GM18909 (cell line): Measurements from ENCODE around the gene CCL16.
"Not testable (repeated sequence)": the region's sequence is repeated elsewhere in the genome, so short reads cannot be mapped to it uniquely, and the experiment has no call there.

ENCODE experiments used
- ATAC-seq: cut with Tn5 transposase; IDR thresholded peaks from one replicate; pipeline ENCODE4 v1.9.1; 2021; ENCODE audit warnings: mild to moderate bottlenecking; ENCODE audit not compliant: unreplicated experiment, poor library complexity

CCL16 gene

GRCh38 chr17:35981246-35981645, at the start of gene CCL16:
Gene CCL16, minus strand, starts transcription at chr17:35981497. Its CDS starts 77 bp downstream, at chr17:35981420.
- ATAC-seq = no peak

GRCh38 chr17:36030956-36031355, 49.7 kb upstream of the CCL16 start:
- no peak for ATAC-seq

DNA sequence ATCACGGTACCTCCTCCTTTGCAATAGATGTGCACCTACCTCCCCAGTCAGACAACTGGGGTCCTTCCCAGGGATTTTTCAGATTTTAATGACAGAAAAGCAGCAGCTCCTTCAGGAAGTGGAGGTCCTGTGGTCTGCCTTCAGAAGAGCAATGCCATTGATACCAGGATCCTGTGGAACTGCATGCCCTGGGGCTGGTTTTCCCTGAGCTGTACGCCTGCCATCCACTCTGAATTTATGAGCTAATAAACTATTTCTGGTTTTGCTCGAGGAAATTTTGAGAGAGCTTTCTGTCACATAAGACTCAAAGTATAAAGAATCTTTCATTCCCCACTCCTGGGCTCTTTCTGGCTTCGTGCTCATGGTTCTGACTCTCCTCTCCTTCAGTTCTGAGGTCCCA, 46.5 kb upstream of the CCL16 start:
- no peak for ATAC-seq

- ATAC-seq = no peak
Observed at GRCh38 chr17:36024106-36024869, 43.0 kb upstream of the CCL16 start.

DNA sequence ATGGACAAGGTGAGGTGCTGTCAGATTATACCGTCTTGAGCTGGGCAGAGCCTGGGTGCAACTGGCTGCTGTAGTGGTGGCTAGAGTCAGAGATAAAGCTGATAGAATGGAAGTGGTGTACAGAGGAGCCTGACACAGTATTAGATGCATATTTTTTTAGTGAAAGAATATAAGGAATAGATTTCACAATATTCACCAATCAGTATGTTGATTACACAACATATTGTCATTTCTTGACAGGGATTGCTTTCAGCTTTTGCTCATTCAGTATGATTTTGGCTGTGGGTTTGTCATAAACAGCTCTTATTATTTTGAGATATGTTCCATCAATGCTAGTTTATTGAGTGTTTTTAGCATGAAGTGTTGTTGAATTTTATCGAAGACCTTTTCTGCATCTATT, 38.1 kb upstream of the CCL16 start:
- ATAC-seq = no peak

DNA sequence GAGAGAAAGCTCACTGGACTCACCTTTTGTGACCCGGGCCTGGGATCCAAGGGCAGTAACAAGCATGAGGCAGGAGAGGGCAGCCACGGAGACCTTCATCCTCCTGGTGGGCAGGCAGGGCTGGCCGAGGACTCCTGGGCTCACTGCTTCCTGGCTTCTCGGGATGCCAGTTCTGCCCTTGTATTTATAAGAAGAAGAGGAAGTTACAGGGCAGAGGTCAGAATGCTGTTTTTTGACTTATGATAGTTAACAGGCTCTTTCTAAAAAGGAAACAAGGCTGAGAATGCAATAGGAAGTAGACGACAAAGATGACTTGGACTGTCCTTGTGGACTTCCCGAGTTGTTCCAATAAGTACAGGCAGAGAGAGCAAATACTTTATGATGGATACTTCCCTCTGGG, 36.5 kb upstream of the CCL16 start, which contains the start of gene CCL23:
Gene CCL23, minus strand, starts transcription at position 174 of the 400 bp plus-strand sequence. Its CDS starts 75 bp downstream, at position 99.
- ATAC-seq = no peak

- ATAC-seq = no peak
Observed at GRCh38 chr17:36016555-36016954, 35.3 kb upstream of the CCL16 start.

GRCh38 chr17:36015895-36016294, 34.6 kb upstream of the CCL16 start:
- not testable (repeated sequence) for ATAC-seq

DNA sequence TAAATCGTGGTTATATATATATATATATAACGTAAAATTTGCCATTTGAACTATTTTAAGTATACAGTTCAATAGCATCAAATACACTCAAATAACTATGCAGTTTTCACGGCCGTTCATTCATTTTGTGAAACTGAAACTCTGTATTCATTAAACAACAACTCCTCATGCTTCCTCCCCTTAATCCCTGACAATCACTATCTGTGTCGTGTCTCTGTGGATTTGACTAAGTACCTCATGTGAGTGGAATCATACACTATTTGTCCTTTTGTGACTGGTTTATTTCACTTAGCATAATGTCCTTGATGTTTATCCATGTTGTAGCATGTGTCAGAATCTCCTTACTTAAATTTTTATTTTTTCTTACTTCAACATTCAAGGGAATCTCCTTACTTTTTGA, 33.6 kb upstream of the CCL16 start:
- ATAC-seq = no peak

DNA sequence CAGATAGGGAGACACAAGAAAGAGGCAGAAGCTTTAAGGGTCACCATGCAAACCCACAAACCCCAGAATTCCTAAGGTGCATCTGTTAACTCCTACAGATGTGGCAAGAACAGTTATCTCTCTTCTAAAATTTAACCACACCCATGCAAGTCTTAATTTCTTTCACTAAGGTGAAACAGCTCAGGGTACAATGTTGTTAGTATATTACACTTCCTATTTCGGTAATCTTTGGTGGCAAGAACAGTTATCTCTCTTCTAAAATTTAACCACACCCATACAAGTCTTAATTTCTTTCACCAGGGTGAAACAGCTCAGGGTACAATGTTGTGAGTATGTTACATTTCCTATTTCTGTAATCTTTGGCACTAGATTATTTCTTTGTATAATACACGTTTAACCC, 29.9 kb upstream of the CCL16 start:
- no peak for ATAC-seq

DNA sequence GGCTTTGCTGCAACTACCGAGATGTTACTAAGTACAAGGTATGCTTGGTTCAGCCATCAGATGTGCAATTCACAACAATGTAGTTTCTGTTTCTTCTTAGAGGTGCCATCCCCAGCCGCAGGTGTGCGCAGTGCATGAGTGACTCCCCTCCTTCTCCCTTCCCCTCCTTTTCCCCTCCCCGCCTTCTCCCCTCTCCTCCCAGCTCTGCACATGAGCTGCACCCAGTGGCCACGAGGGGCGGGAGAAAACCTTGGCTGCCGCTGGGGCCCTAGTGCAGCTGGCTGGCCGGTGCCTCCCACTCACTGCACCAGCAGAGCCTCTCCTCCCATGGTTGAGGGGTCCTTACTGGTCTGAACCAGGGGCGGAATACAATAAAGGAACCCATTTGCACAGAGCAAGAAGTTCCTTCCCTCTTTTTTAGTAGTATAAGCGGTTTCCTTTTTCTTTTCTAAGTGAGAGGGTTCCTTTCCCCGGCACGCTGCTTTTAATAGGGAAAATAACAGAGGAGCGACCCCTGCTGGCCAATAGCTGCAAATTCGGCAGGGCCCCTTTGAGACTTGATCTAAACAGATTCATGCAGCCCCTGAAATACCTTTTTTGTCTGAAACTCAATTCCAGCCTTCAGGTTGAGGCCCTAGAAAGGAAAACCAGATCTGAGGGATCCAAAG, 27.8 kb upstream of the CCL16 start:
- no peak for ATAC-seq

DNA sequence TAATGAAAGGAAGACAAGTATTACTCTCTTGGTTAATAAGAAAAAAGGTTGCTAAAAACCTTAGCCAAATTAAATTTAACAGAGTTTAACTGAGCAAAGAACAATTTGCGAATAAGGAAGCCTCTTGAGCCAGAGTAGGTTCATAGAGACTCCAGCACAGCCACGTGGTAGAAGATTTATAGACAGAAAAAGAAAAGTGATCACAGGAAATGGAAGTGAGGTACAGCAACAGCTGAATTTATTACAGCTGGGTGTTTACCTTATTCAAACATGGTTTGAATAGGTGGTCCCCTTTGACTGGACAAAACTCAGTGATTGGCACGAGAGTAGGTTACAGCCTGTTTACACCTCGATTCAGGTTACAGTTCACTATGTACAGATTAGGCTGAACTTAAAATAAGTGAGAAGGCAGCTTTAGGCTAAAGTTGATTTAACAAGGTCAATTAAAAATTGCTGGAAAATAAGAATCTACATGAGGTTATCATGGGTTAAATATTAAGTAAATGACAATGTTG, 23.4 kb upstream of the CCL16 start:
- ATAC-seq = no peak

GRCh38 chr17:36002631-36003030, 21.3 kb upstream of the CCL16 start:
- ATAC-seq = no peak

DNA sequence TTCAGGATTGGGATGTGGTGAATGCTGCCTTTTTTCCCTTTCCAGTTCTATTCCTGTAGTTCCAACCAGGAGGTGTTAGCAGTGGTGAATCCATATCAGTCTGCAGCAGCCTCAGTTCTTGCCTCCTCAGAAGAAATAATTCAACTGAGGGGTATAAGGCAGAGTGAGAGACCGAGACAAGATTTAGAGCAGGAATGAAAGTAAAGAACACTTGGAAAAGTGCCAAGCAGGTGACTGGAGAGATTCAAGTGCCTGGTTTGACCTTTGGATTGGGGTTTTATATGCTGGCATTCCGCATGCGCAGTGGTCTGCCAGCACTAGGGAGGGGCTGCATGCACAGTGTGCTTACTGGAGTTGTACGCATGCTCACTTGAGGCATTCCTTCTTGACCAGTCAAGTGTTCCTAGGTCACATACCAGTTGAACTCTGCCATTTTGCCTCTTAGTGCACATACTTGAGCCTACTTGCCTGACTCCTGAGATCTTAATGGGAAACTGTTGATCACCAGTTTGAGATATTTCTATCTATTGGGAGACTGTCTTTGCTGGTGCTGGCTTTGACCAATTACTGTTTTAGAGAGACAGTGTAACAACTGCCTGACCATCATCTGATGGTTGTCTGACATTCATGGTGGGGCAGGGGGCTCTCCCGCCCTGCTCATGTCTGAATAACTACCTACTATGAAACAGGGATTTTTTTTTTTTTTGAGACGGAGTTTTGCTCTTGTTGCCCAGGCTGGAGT, 20.7 kb upstream of the CCL16 start:
- no peak for ATAC-seq

DNA sequence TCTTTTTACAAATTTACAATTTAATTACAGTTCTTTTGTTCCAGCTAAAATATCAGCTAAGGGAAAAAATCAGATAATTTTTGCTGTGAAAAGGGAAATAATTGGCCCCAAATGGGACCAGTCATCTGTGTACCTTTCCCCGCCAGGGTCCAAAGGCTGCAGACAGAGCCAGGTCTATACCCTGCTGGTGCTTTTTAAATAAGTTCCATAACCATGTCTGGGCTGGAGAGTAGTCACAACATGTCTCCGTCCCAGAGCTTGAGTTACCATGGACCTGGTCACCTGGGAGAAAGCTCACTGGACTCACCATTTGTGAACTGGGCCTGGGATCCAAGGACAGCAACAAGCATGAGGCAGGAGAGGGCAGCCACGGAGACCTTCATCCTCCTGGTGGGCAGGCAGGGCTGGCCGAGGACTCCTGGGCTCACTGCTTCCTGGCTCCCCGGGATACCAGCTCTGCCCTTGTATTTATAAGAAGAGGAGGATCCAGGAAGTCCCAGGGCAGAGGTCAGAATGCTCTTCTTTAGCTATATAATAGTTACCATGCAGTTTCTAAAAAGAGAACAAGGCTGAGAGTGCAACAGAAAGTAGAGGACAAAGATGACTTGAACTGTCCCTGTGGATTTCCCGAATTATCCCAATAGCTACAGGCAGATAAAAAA, 19.9 kb upstream of the CCL16 start, which contains the start of gene CCL15:
Gene CCL15, minus strand, starts transcription at position 444 of the 662 bp plus-strand sequence. Its CDS starts 61 bp downstream, at position 383.
- ATAC-seq = no peak

GRCh38 chr17:36000732-36001109, 19.4 kb upstream of the CCL16 start:
- ATAC-seq = no peak

- no peak for ATAC-seq
Observed at GRCh38 chr17:35998756-35999155, 17.5 kb upstream of the CCL16 start.

GRCh38 chr17:35998018-35998545, 16.8 kb upstream of the CCL16 start:
- ATAC-seq = no peak

DNA sequence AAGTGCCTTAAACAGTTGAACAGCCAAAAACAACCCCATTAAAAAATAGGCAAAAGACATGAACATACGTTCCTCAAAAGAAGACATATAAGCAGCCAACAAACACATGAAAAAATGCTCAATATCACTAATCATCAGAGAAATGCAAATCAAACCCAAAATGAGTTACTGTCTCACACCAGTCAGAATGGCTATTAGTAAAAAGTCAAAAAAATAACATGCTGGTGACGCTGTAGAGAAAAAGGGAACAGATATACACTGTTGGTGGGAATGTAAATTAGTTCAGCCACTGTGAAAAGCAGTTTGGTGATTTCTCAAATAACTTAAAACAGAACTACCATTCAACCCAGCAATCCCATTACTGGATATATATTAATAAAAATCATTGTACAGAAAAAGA, 14.0 kb upstream of the CCL16 start:
- not testable (repeated sequence) for ATAC-seq

GRCh38 chr17:35991075-35991474, 9.8 kb upstream of the CCL16 start:
- no peak for ATAC-seq
